Motor neuron (in vitro differentiated cells): ENCODE measurements around the gene INPP5A. TPM values are rescaled to one million over a fixed set of nuclear protein-coding genes. Genes with fewer than 3 reads are reported as not detected.
A peak's percentile ranks its signal among the peaks of the same experiment; 100 is the strongest.

Source experiments
- ATAC-seq, 8 experiments: fragments of 200-7000 bp; cut with Tn5 transposase; replicated peaks in 6 of 8; 2 replicates each; pipeline ENCODE4 v1.8.0; 2021; ENCODE audit warnings: mild to moderate bottlenecking in 8 of 8, moderate library complexity in 8 of 8
- H3K27ac ChIP-seq, 2 donors: fragments of 250-450 bp; sonication (Bioruptor Pico); 2 replicates each; pipeline ENCODE4 v1.9.0; 2021; ENCODE audit warnings: antibody characterized with exemption in 2 of 2, mild to moderate bottlenecking in 2 of 2, moderate library complexity in 1 of 2
- H3K4me1 ChIP-seq, 2 donors: fragments of 250-450 bp; sonication (Bioruptor Pico); replicated peaks in 1 of 2; 2 replicates each; pipeline ENCODE4 v1.6.1; 2021; ENCODE audit warnings: antibody characterized with exemption in 2 of 2, mild to moderate bottlenecking in 2 of 2, moderate library complexity in 1 of 2
- H3K4me3 ChIP-seq, 5 donors: fragments of 250-450 bp; sonication (Bioruptor Pico); 2 replicates each; pipeline ENCODE4 v1.9.0; 2021; ENCODE audit warnings: antibody characterized with exemption in 5 of 5, mild to moderate bottlenecking in 5 of 5, moderate library complexity in 4 of 5
- WGBS, 10 experiments: fragments of 450-650 bp; shearing (Covaris generic); methylation state at CpG; one replicate each; pipeline ENCODE4 v1.0.0; 2022; 5-methylcytosine and 5-hydroxymethylcytosine counted together
- in situ Hi-C, 9 experiments: fragments of 400-800 bp; cut with MboI; loops; one replicate each; pipeline ENCODE4 v1.15.0; 2021; ENCODE audit warnings: low sequenced_read_pairs in 9 of 9, low pct_unique_long_range_greater_than_20kb in 2 of 9; ENCODE audit not compliant: unreplicated experiment in 9 of 9
- total RNA-seq, 8 experiments: library from RNA; unstranded; fragments of 300-600 nt; gene quantifications; 2 replicates each; pipeline versions ENCODE4 v1.2.3 to v1.2.4, GENCODE V29; 2022

The INPP5A gene
- total RNA-seq, 8 experiments from 2014 or later: 13.2 to 45.0 (median 17.9) TPM

DNA sequence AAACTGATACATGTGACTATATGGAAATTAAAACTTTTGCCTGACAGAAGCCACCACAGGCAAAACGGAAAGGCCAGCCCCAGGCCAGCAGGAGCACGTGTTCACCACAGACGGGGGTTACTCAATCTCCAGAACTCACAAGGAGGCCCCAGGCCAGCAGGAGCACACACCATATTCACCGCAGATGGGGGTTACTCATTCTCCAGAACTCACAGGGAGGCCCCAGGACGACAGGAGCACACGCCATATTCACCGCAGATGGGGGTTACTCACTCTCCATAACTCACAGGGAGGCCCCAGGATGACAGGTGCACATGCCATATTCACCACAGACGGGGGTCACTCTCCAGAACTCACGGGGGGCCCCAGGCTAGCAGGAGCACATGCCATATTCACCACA, 186.9 kb downstream of the INPP5A start:
- no peak for ATAC-seq
- Histone ChIP-seq H3K27ac (no peak overlapping the region), H3K4me3 (no peak overlapping the region), H3K4me1 (peaks cover 19 to 20% of the 10 kb centered on the region in 2 donors)
- in situ Hi-C loops: no loop called here
- WGBS, 10 experiments: 0 to 100% (median 78%) methylated on average over 1 to 6 of the region's 9 CpGs; no CpG with 5 or more reads in 5 of the 10 experiments

DNA sequence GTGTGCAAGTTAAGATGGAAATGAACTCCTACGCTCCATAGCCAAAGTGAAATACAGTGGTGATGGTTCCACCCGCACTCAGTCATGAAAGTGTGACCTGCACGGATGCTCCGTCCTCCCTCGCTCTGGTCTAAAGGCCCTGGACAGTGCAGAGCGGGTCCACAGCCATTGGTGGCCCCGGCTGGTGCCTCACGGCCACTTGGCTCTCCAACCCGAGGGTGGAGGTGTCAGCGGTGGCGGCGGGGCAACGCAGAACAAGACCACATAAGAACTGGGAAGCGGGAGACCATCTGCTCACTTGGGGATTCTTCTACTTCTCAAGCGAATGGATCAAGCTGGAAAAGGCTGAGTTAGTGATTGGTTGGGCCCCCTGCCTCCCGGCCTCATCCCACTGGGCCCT, 187.6 kb downstream of the INPP5A start:
- peaks cover 20 to 24% of the 10 kb centered on the region in 2 donors for H3K4me1 ChIP-seq
- in situ Hi-C loops: no loop called here
- H3K27ac ChIP-seq: no peak overlapping the region
- 82 to 100% (median 95%) methylated on average over 1 to 9 of the region's 16 CpGs; no CpG with 5 or more reads in 1 of the 10 experiments for WGBS, 10 experiments
- no peak overlapping the region for H3K4me3 ChIP-seq
- ATAC-seq: no peak

DNA sequence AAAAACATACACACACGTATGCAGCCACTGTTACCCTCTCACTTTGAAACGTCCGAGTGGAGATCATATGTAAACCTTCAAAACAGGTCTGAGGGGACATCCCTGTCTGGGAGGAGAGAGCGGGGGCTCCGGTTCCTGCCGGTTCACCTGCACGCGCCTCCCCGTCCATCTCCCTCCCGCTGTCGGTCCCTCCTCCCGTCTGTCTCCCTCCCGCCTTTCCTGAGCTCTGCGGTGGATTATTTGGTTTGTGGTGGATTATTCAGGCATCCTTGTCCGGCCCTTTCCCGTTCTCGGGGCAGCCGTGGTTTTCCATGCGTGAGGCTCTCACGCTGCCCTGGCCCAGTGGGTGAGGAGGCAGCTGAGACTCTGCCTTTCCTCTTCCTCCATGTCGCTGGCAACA, 188.6 kb downstream of the INPP5A start:
- in situ Hi-C loops: no loop called here
- WGBS, 10 experiments: 60 to 100% (median 99%) methylated on average over 1 to 5 of the region's 21 CpGs; no CpG with 5 or more reads in 4 of the 10 experiments
- Histone ChIP-seq H3K4me1 (peaks cover 20 to 29% of the 10 kb centered on the region in 2 donors), H3K27ac (no peak overlapping the region), H3K4me3 (no peak overlapping the region)
- no peak for ATAC-seq

DNA sequence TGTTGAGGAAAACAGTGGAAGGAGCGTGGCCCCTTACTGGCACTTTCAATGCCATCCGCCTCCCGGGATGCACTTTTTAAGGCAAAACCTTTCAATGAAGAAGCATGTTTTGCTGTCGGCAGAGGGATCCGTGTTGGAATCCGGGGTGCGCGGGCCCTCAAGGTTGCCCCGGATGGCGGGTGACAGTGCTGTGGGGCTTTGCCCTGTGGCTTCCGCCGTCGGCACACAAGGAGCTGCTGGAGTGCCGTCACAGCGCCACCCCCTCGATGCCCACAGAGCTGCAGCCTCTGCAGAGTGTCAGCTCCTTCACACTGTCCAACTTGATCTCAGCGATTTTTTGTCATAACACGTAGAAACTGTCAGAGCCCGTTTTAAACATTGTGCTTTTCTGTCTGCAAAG, 189.4 kb downstream of the INPP5A start:
- Histone ChIP-seq H3K27ac (no peak overlapping the region), H3K4me3 (no peak overlapping the region), H3K4me1 (peaks cover 17 to 24% of the 10 kb centered on the region in 2 donors)
- no peak for ATAC-seq
- 75 to 100% (median 92%) methylated on average over 2 to 13 of the region's 19 CpGs; no CpG with 5 or more reads in 3 of the 10 experiments for WGBS, 10 experiments
- in situ Hi-C loops: no loop called here

DNA sequence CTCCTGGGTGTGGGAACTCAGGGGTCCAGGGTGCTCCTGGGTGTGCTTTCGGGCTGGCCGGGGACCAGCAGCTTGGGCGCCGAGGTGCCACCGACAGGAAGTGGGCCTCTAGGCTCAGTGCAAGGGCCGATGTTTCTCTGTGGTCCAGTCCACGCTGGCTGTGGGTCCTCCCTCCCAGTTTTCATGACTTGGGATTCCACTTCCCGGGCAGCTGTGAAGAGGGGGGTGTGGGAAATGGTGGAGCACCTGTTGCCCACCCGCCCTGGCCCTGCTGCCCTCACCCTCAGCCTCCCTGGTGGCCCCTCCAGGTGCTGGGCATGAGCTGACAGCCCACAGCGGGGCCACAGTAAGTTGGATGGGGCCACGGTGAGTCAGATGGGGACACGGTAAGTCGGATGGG, 189.8 kb downstream of the INPP5A start:
- no peak for ATAC-seq
- in situ Hi-C loops: no loop called here
- H3K27ac ChIP-seq: no peak overlapping the region
- H3K4me3 ChIP-seq: no peak overlapping the region
- H3K4me1 ChIP-seq: peaks cover 12 to 19% of the 10 kb centered on the region in 2 donors
- 66 to 100% (median 96%) methylated on average over 1 to 8 of the region's 13 CpGs; no CpG with 5 or more reads in 6 of the 10 experiments for WGBS, 10 experiments

DNA sequence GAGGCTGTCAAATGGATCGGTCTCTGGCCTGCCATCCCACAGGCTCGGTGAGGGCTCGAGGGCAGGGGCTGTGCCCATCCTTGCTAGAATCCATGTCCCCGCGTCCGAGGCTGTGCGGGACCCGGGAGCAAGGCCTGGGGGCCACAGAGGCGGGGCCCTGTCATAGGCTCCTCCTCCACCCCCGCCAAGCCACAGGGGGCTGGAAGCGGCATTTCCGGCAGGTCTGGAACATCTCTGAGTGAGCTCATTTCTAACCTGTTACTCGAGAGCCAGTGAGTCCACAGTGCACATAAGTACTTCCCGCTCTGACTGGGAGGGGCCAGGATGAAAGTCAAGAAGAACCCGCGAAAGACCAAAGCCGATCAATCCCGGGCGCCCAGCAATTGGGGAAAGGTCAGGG, 190.7 kb downstream of the INPP5A start:
- Histone ChIP-seq H3K27ac (no peak overlapping the region), H3K4me1 (peaks cover 3 to 11% of the 10 kb centered on the region in 2 donors), H3K4me3 (no peak overlapping the region)
- no peak for ATAC-seq
- in situ Hi-C loops: no loop called here
- 87 to 97% (median 90%) methylated on average over 3 to 10 of the region's 19 CpGs; no CpG with 5 or more reads in 6 of the 10 experiments for WGBS, 10 experiments

DNA sequence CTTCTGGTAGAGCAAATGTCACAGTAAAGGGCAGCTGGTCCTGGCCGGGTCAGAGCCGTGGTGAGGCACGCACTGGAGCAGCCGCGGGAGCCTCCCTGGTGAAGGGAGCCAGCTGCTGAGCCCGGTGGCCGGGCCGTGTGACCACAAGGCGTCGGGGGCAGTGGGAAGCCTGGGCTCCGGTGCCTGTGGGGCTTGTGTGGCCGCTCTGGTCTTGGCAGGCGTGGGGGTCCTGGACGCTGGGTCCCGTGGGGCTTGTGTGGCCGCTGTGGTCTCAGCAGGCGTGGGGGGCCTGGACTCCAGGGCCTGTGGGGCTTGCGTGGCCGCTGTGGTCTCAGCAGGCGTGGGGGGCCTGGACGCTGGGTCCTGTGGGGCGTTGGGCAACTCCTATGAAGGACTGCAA, 191.2 kb downstream of the INPP5A start:
- no peak overlapping the region for H3K4me3 ChIP-seq
- 95% methylated on average over 4 of the region's 22 CpGs; no CpG with 5 or more reads in 9 of the 10 experiments for WGBS, 10 experiments
- ATAC-seq: no peak
- in situ Hi-C loops: no loop called here
- no peak overlapping the region for H3K27ac ChIP-seq
- peaks cover 6 to 11% of the 10 kb centered on the region in 2 donors for H3K4me1 ChIP-seq

DNA sequence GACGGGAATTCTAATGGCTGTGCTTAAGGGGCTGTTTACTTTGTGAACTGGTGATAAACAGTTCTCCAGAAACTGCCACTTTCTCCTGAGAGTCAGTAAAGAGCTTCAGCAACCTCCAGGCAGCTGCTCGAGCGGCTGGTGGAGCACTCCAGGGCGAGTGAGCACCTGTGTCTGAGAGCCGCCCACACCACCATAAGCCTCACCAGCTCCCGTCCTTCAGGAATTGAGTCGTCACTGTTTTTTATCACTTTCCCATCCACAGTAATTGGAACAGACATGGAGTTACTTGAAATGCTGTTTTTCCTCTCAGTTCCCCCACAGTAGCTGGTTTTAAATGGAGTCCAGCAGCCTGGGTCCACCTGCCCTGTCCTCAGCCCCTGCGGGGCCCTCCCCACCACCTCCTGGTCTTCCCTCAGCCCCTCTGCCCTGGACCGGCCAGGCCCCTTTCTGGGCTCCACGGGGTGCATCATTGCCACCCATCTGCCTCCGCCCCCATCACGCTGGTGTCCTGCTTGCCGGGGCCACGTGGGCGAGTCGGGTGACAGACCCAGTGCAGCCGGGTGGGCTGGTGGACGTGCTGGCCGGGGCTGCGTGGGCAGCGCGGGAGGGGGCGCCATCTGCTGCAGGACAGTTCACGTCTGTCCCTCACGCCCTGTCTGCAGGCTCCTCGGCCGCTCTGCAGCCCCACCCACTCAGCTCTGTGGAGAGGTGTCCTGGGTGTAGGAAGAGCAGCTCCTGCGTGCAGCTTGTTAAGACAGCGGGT, 192.4 kb downstream of the INPP5A start:
- H3K4me3 ChIP-seq: no peak overlapping the region
- in situ Hi-C loops: no loop called here
- no peak overlapping the region for H3K27ac ChIP-seq
- 80 to 100% (median 100%) methylated on average over 1 to 5 of the region's 29 CpGs; no CpG with 5 or more reads in 4 of the 10 experiments for WGBS, 10 experiments
- peak in 5 of 8 experiments; percentile 27 to 63 (median 57) for ATAC-seq
- peaks cover 16 to 23% of the 10 kb centered on the region in 2 donors for H3K4me1 ChIP-seq

DNA sequence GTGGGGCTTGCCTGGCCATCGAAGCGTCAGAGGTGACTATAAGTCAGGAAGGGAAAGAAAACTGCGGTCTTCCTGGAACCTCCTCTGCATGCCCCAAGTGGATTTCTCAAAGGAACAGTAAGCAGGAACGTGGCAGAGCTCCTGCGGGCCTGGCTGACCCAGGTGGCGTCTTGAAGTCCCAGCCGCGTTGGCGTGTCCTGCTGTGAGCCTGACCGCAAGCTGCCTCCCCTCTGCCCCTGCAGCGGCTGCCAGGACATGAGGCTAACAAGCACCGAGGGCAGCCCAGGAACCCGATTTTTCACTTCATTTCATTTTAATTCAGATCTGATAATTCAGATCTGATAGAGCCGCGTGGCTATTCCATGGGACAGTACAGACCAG, 193.0 kb downstream of the INPP5A start:
- no peak overlapping the region for H3K27ac ChIP-seq
- ATAC-seq: no peak
- peaks cover 21 to 29% of the 10 kb centered on the region in 2 donors for H3K4me1 ChIP-seq
- H3K4me3 ChIP-seq: no peak overlapping the region
- WGBS, 10 experiments: 80 to 100% (median 91%) methylated on average over 1 to 6 of the region's 15 CpGs; no CpG with 5 or more reads in 4 of the 10 experiments
- in situ Hi-C loops: no loop called here

DNA sequence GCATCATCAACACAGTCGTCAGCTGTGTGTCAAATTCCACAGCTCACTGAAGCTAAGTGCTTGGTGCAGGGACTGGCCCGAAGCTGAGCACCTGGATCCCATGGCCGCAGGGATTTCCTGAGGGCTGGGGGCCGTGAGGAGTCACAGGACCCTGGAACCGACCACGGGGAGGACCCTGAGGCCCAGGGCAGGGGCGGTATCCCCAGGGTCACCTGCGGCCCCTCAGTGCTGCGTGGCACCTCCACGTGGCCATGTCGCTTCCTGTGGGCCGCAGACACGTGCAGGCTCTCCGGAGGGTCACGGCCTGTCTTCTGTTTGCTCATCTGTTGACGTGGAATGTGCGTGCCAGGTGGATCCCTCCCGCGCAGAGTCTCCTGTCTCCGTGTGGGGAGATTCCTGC, 194.9 kb downstream of the INPP5A start:
- ATAC-seq: no peak
- Histone ChIP-seq H3K4me1 (peaks cover 32 to 40% of the 10 kb centered on the region in 2 donors), H3K27ac (no peak overlapping the region), H3K4me3 (no peak overlapping the region)
- in situ Hi-C loops: no loop called here
- 74 to 100% (median 98%) methylated on average over 1 to 12 of the region's 20 CpGs; no CpG with 5 or more reads in 6 of the 10 experiments for WGBS, 10 experiments

DNA sequence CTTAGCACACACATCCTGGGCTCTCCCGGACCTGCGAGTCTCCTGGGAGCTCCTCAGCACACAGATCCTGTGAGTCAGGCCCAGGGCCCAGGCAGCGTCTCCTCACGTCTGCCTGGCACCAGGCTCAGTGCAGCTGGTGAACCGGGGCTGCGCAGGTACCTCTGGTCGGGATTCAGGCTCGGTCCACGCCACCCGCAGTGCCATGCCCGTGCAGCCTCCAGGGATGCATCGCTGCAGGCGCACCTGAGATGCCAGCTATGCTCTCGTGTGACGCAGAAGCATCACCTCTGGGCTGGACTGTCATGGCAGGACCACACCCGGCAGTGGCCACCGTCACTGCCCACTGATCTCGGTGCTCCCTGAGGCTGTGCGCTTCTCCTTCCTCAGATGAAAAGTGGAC, 196.3 kb downstream of the INPP5A start:
- Histone ChIP-seq H3K4me3 (no peak overlapping the region), H3K27ac (no peak overlapping the region), H3K4me1 (peaks cover 32 to 40% of the 10 kb centered on the region in 2 donors)
- in situ Hi-C loops: no loop called here
- WGBS, 10 experiments: 80 to 100% (median 92%) methylated on average over 2 to 8 of the region's 19 CpGs; no CpG with 5 or more reads in 7 of the 10 experiments
- peak in 1 of 8 experiments; percentile 12 for ATAC-seq

DNA sequence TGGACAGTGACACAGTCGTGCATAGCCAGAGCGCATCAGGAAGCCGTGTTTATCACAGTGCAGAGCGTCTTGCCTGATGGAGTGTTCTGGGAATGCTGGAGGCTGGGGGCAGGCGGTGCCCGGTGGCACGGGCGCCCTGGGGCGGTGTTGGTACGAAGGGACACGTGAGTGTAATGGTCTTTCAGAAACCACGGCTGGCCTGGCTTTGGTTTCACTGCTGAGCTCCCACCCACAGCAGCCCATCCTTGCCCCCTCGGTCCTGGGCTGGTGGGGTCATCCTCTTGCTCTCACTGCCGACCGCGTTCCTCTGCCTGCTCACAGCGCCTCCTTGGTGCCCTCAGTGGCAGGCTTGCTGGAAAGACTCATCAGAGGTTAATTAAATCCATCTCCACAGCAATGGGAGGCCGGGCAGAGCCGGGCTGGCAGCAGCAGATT, 197.8 kb downstream of the INPP5A start:
- WGBS, 10 experiments: 20 to 100% (median 80%) methylated on average over 2 to 13 of the region's 19 CpGs; no CpG with 5 or more reads in 6 of the 10 experiments

DNA sequence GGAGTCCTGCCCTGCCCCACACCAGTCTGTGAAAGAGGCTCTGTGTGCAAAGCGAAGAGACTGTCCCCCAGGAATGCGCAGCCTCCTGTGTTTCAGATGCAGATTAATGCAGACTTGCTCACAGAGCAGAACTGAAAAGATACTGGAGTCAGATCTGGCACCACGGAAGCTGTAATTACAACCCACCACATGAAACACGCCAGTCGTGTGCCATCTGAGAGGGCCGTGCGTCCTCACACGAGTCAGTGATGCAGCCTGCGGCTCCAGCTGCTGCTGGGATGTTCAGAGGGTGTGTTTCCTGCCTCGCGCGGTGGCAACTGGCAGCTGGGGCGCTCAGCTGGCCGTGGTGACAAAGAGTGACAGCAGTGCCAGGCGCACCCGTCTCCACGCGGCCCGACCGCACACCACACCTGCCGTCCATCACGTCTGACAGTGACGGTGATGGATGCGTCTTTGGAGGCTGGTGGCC, 198.4 kb downstream of the INPP5A start:
- no peak overlapping the region for H3K4me3 ChIP-seq
- ATAC-seq: peak in 5 of 8 experiments; percentile 51 to 59 (median 53)

More for the DNA sequence above, 197.8 kb downstream of the INPP5A start:
- in situ Hi-C loops: no loop called here
- Histone ChIP-seq H3K4me1 (peaks cover 32 to 37% of the 10 kb centered on the region in 2 donors), H3K27ac (no peak overlapping the region), H3K4me3 (no peak overlapping the region)
- peak in 5 of 8 experiments; percentile 39 to 80 (median 53) for ATAC-seq

More for the DNA sequence above, 198.4 kb downstream of the INPP5A start:
- WGBS, 10 experiments: 60 to 100% (median 80%) methylated on average over 1 to 11 of the region's 24 CpGs; no CpG with 5 or more reads in 5 of the 10 experiments
- Histone ChIP-seq H3K4me1 (peaks cover 32 to 38% of the 10 kb centered on the region in 2 donors), H3K27ac (no peak overlapping the region)
- in situ Hi-C loops: no loop called here
